Keratinocyte (primary cell): ENCODE measurements around the gene ASTN2. TPM values are rescaled to one million over a fixed set of nuclear protein-coding genes. Genes with fewer than 3 reads are reported as not detected.

Experiments used
- DNase-seq: peaks from one replicate; pipeline ENCODE4 v3.0.0-alpha.2; 2011; ENCODE audit warnings: low read depth, missing footprints, low spot score
- FAIRE-seq: peaks from 2 replicates; lab custom pipeline; 2011; peaks lifted over from hg19 to GRCh38; lab: Jason Lieb, UNC
- H2AFZ ChIP-seq: 2 replicates; pipeline ENCODE4 v1.6.0; 2012; ENCODE audit warnings: low read length, control low read depth, inconsistent platforms; ENCODE audit not compliant: control insufficient read depth
- H3K27ac ChIP-seq: 2 replicates; pipeline ENCODE4 v1.5.1; 2011; ENCODE audit warnings: low read length; ENCODE audit not compliant: control insufficient read depth, insufficient read depth
- H3K27me3 ChIP-seq: 3 replicates; pipeline ENCODE4 v1.6.0; 2011; ENCODE audit warnings: low read length; ENCODE audit not compliant: control insufficient read depth, insufficient read depth; ENCODE audit errors: extremely low read depth
- H3K36me3 ChIP-seq, 2 experiments: 2 replicates in 1 of 2; 3 replicates in 1 of 2; pipeline ENCODE4 v1.5.1; 2011; ENCODE audit warnings: low read length in 2 of 2, mild to moderate bottlenecking in 1 of 2; ENCODE audit not compliant: control insufficient read depth in 2 of 2, insufficient read depth in 2 of 2; ENCODE audit errors: extremely low read depth in 1 of 2
- H3K4me1 ChIP-seq: 3 replicates; pipeline ENCODE4 v1.5.1; 2011; ENCODE audit warnings: low read length; ENCODE audit not compliant: control insufficient read depth, insufficient read depth; ENCODE audit errors: extremely low read depth
- H3K4me2 ChIP-seq: 3 replicates; pipeline ENCODE4 v1.6.0; 2011; ENCODE audit warnings: low read depth, low read length; ENCODE audit not compliant: control insufficient read depth, insufficient read depth; ENCODE audit errors: extremely low read depth
- H3K4me3 ChIP-seq, 3 experiments: fragments of 200-600 bp in 1 of 3; sonication (generic) in 1 of 3; 2 replicates in 2 of 3; 3 replicates in 1 of 3; pipeline ENCODE4 v1.5.1; 2011 to 2016; ENCODE audit warnings: low read length in 3 of 3, mild to moderate bottlenecking in 3 of 3, control low read depth in 2 of 3, inconsistent platforms in 1 of 3, low read depth in 1 of 3, mixed read lengths in 1 of 3, mixed run types in 1 of 3, moderate library complexity in 1 of 3; ENCODE audit not compliant: control insufficient read depth in 2 of 3, insufficient read depth in 2 of 3; ENCODE audit errors: extremely low read depth in 1 of 3
- H3K79me2 ChIP-seq: 2 replicates; pipeline ENCODE4 v1.6.0; 2012; ENCODE audit warnings: low read length; ENCODE audit not compliant: control insufficient read depth, insufficient read depth
- H3K9ac ChIP-seq: 3 replicates; pipeline ENCODE4 v1.6.0; 2011; ENCODE audit warnings: low read length; ENCODE audit not compliant: control insufficient read depth, insufficient read depth; ENCODE audit errors: extremely low read depth
- H3K9me1 ChIP-seq: 3 replicates; pipeline ENCODE4 v1.6.0; 2011; ENCODE audit warnings: low read length; ENCODE audit not compliant: control insufficient read depth, insufficient read depth; ENCODE audit errors: extremely low read depth
- H3K9me3 ChIP-seq: 2 replicates; pipeline ENCODE4 v1.5.1; 2012; ENCODE audit warnings: low read depth, low read length; ENCODE audit not compliant: control insufficient read depth
- H4K20me1 ChIP-seq: 3 replicates; pipeline ENCODE4 v1.6.0; 2011; ENCODE audit warnings: low read length; ENCODE audit not compliant: control insufficient read depth, insufficient read depth; ENCODE audit errors: extremely low read depth
- EZH2 ChIP-seq: IDR thresholded peaks from one replicate; pipeline ENCODE4 v1.6.1; 2012; ENCODE audit warnings: inconsistent platforms, mild to moderate bottlenecking, low read length, moderate library complexity
- dilution Hi-C: fragments of 300-500 bp; cut with MboI; formaldehyde crosslinking; loops from one replicate; pipeline ENCODE4 v1.7.0; 2020; ENCODE audit warnings: low sequenced_read_pairs; ENCODE audit not compliant: extremely low pct_ligation_motif_present
- polyA plus RNA-seq, 5 experiments: library from polyadenylated mRNA; depleted of rRNA in 3 of 5; stranded (reverse) in 3 of 5; stranded (forward) in 1 of 5; unstranded in 1 of 5; fragments of >200 nt; gene quantifications; 1 replicate in 1 of 5; 2 replicates in 3 of 5; 3 replicates in 1 of 5; pipeline versions ENCODE4 v1.2.1 to v1.2.3, GENCODE V29; 2011 to 2012; ENCODE audit warnings: missing spikeins in 2 of 5, low read depth in 1 of 5, low replicate concordance in 1 of 5
- TF ChIP-seq, protein P1 (sequence below), 3 experiments: IDR thresholded peaks in 1 of 3; conservative IDR thresholded peaks in 1 of 3; optimal IDR thresholded peaks in 1 of 3; 2 replicates in 2 of 3; 3 replicates in 1 of 3; pipeline versions ENCODE3 to v1.5.1; 2011; ENCODE audit warnings: low read length in 3 of 3, mild to moderate bottlenecking in 3 of 3, moderate library complexity in 2 of 3, control low read depth in 1 of 3, inconsistent platforms in 1 of 3; ENCODE audit not compliant: insufficient read depth in 2 of 3; ENCODE audit errors: extremely low read depth in 1 of 3

Gene ASTN2
- polyA plus RNA-seq, 1 donor (not counting 4 experiments of a cell fraction or from before 2014, with no cell fraction given): 0.31 TPM

DNA sequence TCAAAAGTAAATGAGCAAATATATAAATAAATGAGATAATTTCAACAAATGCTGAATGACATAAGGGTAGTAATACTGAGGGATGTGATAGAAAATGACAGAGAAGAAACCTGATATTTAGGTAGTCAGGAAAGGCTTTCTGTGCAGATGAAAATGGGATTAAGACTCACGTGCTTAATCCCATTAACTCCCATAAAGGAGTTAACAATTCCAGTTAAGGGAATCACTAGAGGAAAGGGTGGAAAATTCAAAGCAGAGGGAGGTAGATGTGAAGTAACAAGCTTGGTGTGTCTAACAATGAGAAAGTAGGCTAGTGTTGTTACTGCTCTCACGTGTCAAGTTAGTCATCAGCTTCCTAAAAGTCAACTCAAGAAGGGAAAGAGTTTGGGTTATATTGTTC lies 818.2 kb downstream of the ASTN2 start:
- Histone ChIP-seq H3K4me1 (peaks cover 7% of the 10 kb centered on the region), H3K36me3 (no peaks in the 10 kb centered on the region), H3K9ac (no peak overlapping the region), H3K9me3 (no peaks in the 10 kb centered on the region), H3K27me3 (no peaks in the 10 kb centered on the region), H2AFZ (no peak overlapping the region), H4K20me1 (no peaks in the 10 kb centered on the region), H3K79me2 (no peaks in the 10 kb centered on the region), H3K27ac (no peak overlapping the region), H3K9me1 (no peaks in the 10 kb centered on the region), H3K4me2 (no peak overlapping the region), H3K4me3 (no peak overlapping the region)
- DNase-seq (no peak), FAIRE-seq (no peak)
- TF ChIP-seq, protein P1, sequence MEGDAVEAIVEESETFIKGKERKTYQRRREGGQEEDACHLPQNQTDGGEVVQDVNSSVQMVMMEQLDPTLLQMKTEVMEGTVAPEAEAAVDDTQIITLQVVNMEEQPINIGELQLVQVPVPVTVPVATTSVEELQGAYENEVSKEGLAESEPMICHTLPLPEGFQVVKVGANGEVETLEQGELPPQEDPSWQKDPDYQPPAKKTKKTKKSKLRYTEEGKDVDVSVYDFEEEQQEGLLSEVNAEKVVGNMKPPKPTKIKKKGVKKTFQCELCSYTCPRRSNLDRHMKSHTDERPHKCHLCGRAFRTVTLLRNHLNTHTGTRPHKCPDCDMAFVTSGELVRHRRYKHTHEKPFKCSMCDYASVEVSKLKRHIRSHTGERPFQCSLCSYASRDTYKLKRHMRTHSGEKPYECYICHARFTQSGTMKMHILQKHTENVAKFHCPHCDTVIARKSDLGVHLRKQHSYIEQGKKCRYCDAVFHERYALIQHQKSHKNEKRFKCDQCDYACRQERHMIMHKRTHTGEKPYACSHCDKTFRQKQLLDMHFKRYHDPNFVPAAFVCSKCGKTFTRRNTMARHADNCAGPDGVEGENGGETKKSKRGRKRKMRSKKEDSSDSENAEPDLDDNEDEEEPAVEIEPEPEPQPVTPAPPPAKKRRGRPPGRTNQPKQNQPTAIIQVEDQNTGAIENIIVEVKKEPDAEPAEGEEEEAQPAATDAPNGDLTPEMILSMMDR (optimal IDR thresholded peaks at IDR 0.05 in 1 of 3, IDR thresholded peaks at IDR 0.05 in 1 of 3, conservative IDR thresholded peaks at IDR 0.05 in 1 of 3; ENCODE audit: extremely low read depth in 1 of 3, insufficient read depth in 2 of 3, low read length in 3 of 3): no peak
- dilution Hi-C loops: no loop called here

GRCh38 chr9:116594547-116594946 lies 820.3 kb downstream of the ASTN2 start:
- Histone ChIP-seq H3K9ac (no peak overlapping the region), H3K4me3 (no peak overlapping the region), H3K9me3 (no peaks in the 10 kb centered on the region), H3K27ac (no peak overlapping the region), H3K27me3 (no peaks in the 10 kb centered on the region), H3K9me1 (no peaks in the 10 kb centered on the region), H4K20me1 (no peaks in the 10 kb centered on the region), H3K4me2 (no peak overlapping the region), H3K79me2 (no peaks in the 10 kb centered on the region), H3K36me3 (no peaks in the 10 kb centered on the region), H2AFZ (no peak overlapping the region), H3K4me1 (peaks cover 7% of the 10 kb centered on the region)
- dilution Hi-C loops: no loop called here
- DNase-seq (no peak), FAIRE-seq (peak; percentile 59)
- TF ChIP-seq, protein P1 (optimal IDR thresholded peaks at IDR 0.05 in 1 of 3, IDR thresholded peaks at IDR 0.05 in 1 of 3, conservative IDR thresholded peaks at IDR 0.05 in 1 of 3; ENCODE audit: extremely low read depth in 1 of 3, insufficient read depth in 2 of 3, low read length in 3 of 3): no peak
- TF ChIP-seq EZH2: no peak
